ENCODE measurements around the gene APOL2. TPM values are rescaled to one million over a fixed set of nuclear protein-coding genes. Genes with fewer than 3 reads are reported as not detected.
A peak's percentile ranks its signal among the peaks of the same experiment; 100 is the strongest.

The APOL2 gene
- total RNA-seq, 1 experiment from 2014 or later: 11.3 TPM

- no peaks in the 10 kb centered on the region for H3K79me2 ChIP-seq (ENCODE audit: low read length)
- H4K20me1 ChIP-seq (ENCODE audit: insufficient read depth, low read depth, low read length): no peaks in the 10 kb centered on the region
- no peak for DNase-seq
- no peak overlapping the region for H3K9ac ChIP-seq (ENCODE audit: low read length)
- H3K4me1 ChIP-seq (ENCODE audit: low read length): peaks cover 18% of the 10 kb centered on the region
- H3K9me2 ChIP-seq (replicated peaks; ENCODE audit: insufficient read depth, low read length): no peaks in the 10 kb centered on the region
- no peaks in the 10 kb centered on the region for H3K9me3 ChIP-seq (ENCODE audit: low read length)
- H3K27ac ChIP-seq (ENCODE audit: low read length): no peak overlapping the region
- H3K4me2 ChIP-seq (ENCODE audit: low read depth, low read length, poor library complexity, severe bottlenecking): no peak overlapping the region
- H3K27me3 ChIP-seq (ENCODE audit: low read length): no peaks in the 10 kb centered on the region
- H3K36me3 ChIP-seq (ENCODE audit: insufficient read depth, low read length): no peaks in the 10 kb centered on the region
- no peak overlapping the region for H3K4me3 ChIP-seq (ENCODE audit: low read length)
- H2AFZ ChIP-seq (ENCODE audit: low read length): no peak overlapping the region
Observed at GRCh38 chr22:36199001-36199551, 40.3 kb downstream of the APOL2 start.

GRCh38 chr22:36198536-36198935 is 40.8 kb downstream of the APOL2 start:
- H3K9me2 ChIP-seq (replicated peaks; ENCODE audit: insufficient read depth, low read length): no peaks in the 10 kb centered on the region
- no peaks in the 10 kb centered on the region for H3K79me2 ChIP-seq (ENCODE audit: low read length)
- no peak overlapping the region for H3K4me3 ChIP-seq (ENCODE audit: low read length)
- DNase-seq: no peak
- no peaks in the 10 kb centered on the region for H3K36me3 ChIP-seq (ENCODE audit: insufficient read depth, low read length)
- no peaks in the 10 kb centered on the region for H3K9me3 ChIP-seq (ENCODE audit: low read length)
- H3K27me3 ChIP-seq (ENCODE audit: low read length): no peaks in the 10 kb centered on the region
- no peak overlapping the region for H3K27ac ChIP-seq (ENCODE audit: low read length)
- peaks cover 18% of the 10 kb centered on the region for H3K4me1 ChIP-seq (ENCODE audit: low read length)
- no peak overlapping the region for H3K9ac ChIP-seq (ENCODE audit: low read length)
- no peak overlapping the region for H2AFZ ChIP-seq (ENCODE audit: low read length)
- H3K4me2 ChIP-seq (ENCODE audit: low read depth, low read length, poor library complexity, severe bottlenecking): no peak overlapping the region
- no peaks in the 10 kb centered on the region for H4K20me1 ChIP-seq (ENCODE audit: insufficient read depth, low read depth, low read length)

- Histone ChIP-seq H3K9ac (ENCODE audit: low read length) (peak overlapping the region; percentile 20; the same call in 1 of the 2 replicates), H3K79me2 (ENCODE audit: low read length) (no peaks in the 10 kb centered on the region), H3K9me2 (replicated peaks; ENCODE audit: insufficient read depth, low read length) (no peaks in the 10 kb centered on the region), H3K36me3 (ENCODE audit: insufficient read depth, low read length) (no peaks in the 10 kb centered on the region), H4K20me1 (ENCODE audit: insufficient read depth, low read depth, low read length) (no peaks in the 10 kb centered on the region), H3K9me3 (ENCODE audit: low read length) (no peaks in the 10 kb centered on the region), H3K27me3 (ENCODE audit: low read length) (no peaks in the 10 kb centered on the region), H3K4me3 (ENCODE audit: low read length) (no peak overlapping the region), H3K4me2 (ENCODE audit: low read depth, low read length, poor library complexity, severe bottlenecking) (peak overlapping the region; percentile 31), H3K27ac (ENCODE audit: low read length) (no peak overlapping the region), H3K4me1 (ENCODE audit: low read length) (peaks cover 18% of the 10 kb centered on the region), H2AFZ (ENCODE audit: low read length) (no peak overlapping the region)
- no peak for DNase-seq
Observed at GRCh38 chr22:36197514-36198146, 41.7 kb downstream of the APOL2 start.

GRCh38 chr22:36197065-36197440 is 42.3 kb downstream of the APOL2 start:
- Histone ChIP-seq H3K27me3 (ENCODE audit: low read length) (no peaks in the 10 kb centered on the region), H3K9ac (ENCODE audit: low read length) (0 out of 2 replicates have a peak overlapping the region, but pooled peaks have one; percentile 20), H3K4me2 (ENCODE audit: low read depth, low read length, poor library complexity, severe bottlenecking) (peak overlapping the region; percentile 31), H3K79me2 (ENCODE audit: low read length) (no peaks in the 10 kb centered on the region), H3K9me2 (replicated peaks; ENCODE audit: insufficient read depth, low read length) (no peaks in the 10 kb centered on the region), H3K4me1 (ENCODE audit: low read length) (peaks cover 18% of the 10 kb centered on the region), H3K4me3 (ENCODE audit: low read length) (no peak overlapping the region), H3K27ac (ENCODE audit: low read length) (no peak overlapping the region), H4K20me1 (ENCODE audit: insufficient read depth, low read depth, low read length) (no peaks in the 10 kb centered on the region), H3K9me3 (ENCODE audit: low read length) (no peaks in the 10 kb centered on the region), H3K36me3 (ENCODE audit: insufficient read depth, low read length) (no peaks in the 10 kb centered on the region), H2AFZ (ENCODE audit: low read length) (no peak overlapping the region)
- DNase-seq: peak; percentile 74

- Histone ChIP-seq H3K9ac (ENCODE audit: low read length) (no peak overlapping the region), H3K36me3 (ENCODE audit: insufficient read depth, low read length) (no peaks in the 10 kb centered on the region), H3K9me3 (ENCODE audit: low read length) (no peaks in the 10 kb centered on the region), H4K20me1 (ENCODE audit: insufficient read depth, low read depth, low read length) (no peaks in the 10 kb centered on the region), H3K4me2 (ENCODE audit: low read depth, low read length, poor library complexity, severe bottlenecking) (no peak overlapping the region), H2AFZ (ENCODE audit: low read length) (no peak overlapping the region), H3K4me3 (ENCODE audit: low read length) (no peak overlapping the region), H3K9me2 (replicated peaks; ENCODE audit: insufficient read depth, low read length) (no peaks in the 10 kb centered on the region), H3K79me2 (ENCODE audit: low read length) (no peaks in the 10 kb centered on the region), H3K27me3 (ENCODE audit: low read length) (no peaks in the 10 kb centered on the region), H3K27ac (ENCODE audit: low read length) (no peak overlapping the region), H3K4me1 (ENCODE audit: low read length) (peaks cover 18% of the 10 kb centered on the region)
- no peak for DNase-seq
Observed at GRCh38 chr22:36196254-36197064, 42.9 kb downstream of the APOL2 start.

GRCh38 chr22:36194971-36195370 is 44.4 kb downstream of the APOL2 start:
- Histone ChIP-seq H3K27me3 (ENCODE audit: low read length) (no peaks in the 10 kb centered on the region), H3K27ac (ENCODE audit: low read length) (no peak overlapping the region), H3K79me2 (ENCODE audit: low read length) (no peaks in the 10 kb centered on the region), H3K4me2 (ENCODE audit: low read depth, low read length, poor library complexity, severe bottlenecking) (no peak overlapping the region), H3K4me1 (ENCODE audit: low read length) (peaks cover 18% of the 10 kb centered on the region), H3K9ac (ENCODE audit: low read length) (no peak overlapping the region), H2AFZ (ENCODE audit: low read length) (no peak overlapping the region), H3K9me2 (replicated peaks; ENCODE audit: insufficient read depth, low read length) (no peaks in the 10 kb centered on the region), H3K4me3 (ENCODE audit: low read length) (no peak overlapping the region), H3K36me3 (ENCODE audit: insufficient read depth, low read length) (no peaks in the 10 kb centered on the region), H4K20me1 (ENCODE audit: insufficient read depth, low read depth, low read length) (no peaks in the 10 kb centered on the region), H3K9me3 (ENCODE audit: low read length) (no peaks in the 10 kb centered on the region)
- DNase-seq: peak; percentile 72

GRCh38 chr22:36194385-36194784 is 44.9 kb downstream of the APOL2 start:
- Histone ChIP-seq H3K9me2 (replicated peaks; ENCODE audit: insufficient read depth, low read length) (no peaks in the 10 kb centered on the region), H4K20me1 (ENCODE audit: insufficient read depth, low read depth, low read length) (no peaks in the 10 kb centered on the region), H3K9me3 (ENCODE audit: low read length) (no peaks in the 10 kb centered on the region), H3K4me2 (ENCODE audit: low read depth, low read length, poor library complexity, severe bottlenecking) (no peak overlapping the region), H3K4me3 (ENCODE audit: low read length) (no peak overlapping the region), H3K27ac (ENCODE audit: low read length) (no peak overlapping the region), H2AFZ (ENCODE audit: low read length) (no peak overlapping the region), H3K4me1 (ENCODE audit: low read length) (peaks cover 18% of the 10 kb centered on the region), H3K36me3 (ENCODE audit: insufficient read depth, low read length) (no peaks in the 10 kb centered on the region), H3K27me3 (ENCODE audit: low read length) (no peaks in the 10 kb centered on the region), H3K79me2 (ENCODE audit: low read length) (no peaks in the 10 kb centered on the region), H3K9ac (ENCODE audit: low read length) (no peak overlapping the region)
- DNase-seq: no peak

- Histone ChIP-seq H3K27me3 (ENCODE audit: low read length) (no peaks in the 10 kb centered on the region), H3K4me1 (ENCODE audit: low read length) (peaks cover 18% of the 10 kb centered on the region), H3K4me2 (ENCODE audit: low read depth, low read length, poor library complexity, severe bottlenecking) (no peak overlapping the region)
Observed at GRCh38 chr22:36193577-36193976, 45.8 kb downstream of the APOL2 start.

More at GRCh38 chr22:36193577-36193976, 45.8 kb downstream of the APOL2 start:
- Histone ChIP-seq H3K9me3 (ENCODE audit: low read length) (no peaks in the 10 kb centered on the region), H3K9me2 (replicated peaks; ENCODE audit: insufficient read depth, low read length) (no peaks in the 10 kb centered on the region), H3K4me3 (ENCODE audit: low read length) (no peak overlapping the region), H3K79me2 (ENCODE audit: low read length) (no peaks in the 10 kb centered on the region), H3K27ac (ENCODE audit: low read length) (no peak overlapping the region), H4K20me1 (ENCODE audit: insufficient read depth, low read depth, low read length) (no peaks in the 10 kb centered on the region), H2AFZ (ENCODE audit: low read length) (no peak overlapping the region), H3K9ac (ENCODE audit: low read length) (no peak overlapping the region), H3K36me3 (ENCODE audit: insufficient read depth, low read length) (no peaks in the 10 kb centered on the region)
- no peak for DNase-seq

Measured in Karpas-422 (cell line).